H1 (cell line): ENCODE results near the gene TCAP. TPM values are rescaled to one million over a fixed set of nuclear protein-coding genes. Genes with fewer than 3 reads are reported as not detected.

ENCODE experiments used
- CTCF ChIA-PET: fragments of 300-600 bp; sonication (Branson Sonifier 250); formaldehyde crosslinking; loops from one replicate; lab custom pipeline; 2021; ENCODE audit not compliant: partially characterized antibody; lab: Charles Lee
- POLR2A ChIA-PET: fragments of 300-600 bp; sonication (Branson Sonifier 250); formaldehyde crosslinking; loops from one replicate; lab custom pipeline; 2021; ENCODE audit warnings: inconsistent platforms; ENCODE audit not compliant: partially characterized antibody; lab: Charles Lee
- DNase-seq, 2 experiments: peaks; one replicate each; pipeline versions ENCODE4 v3.0.0 to v3.0.0-alpha.2; 2010 to 2022; ENCODE audit warnings: low spot score in 2 of 2, low read depth in 1 of 2, mixed read lengths in 1 of 2
- FAIRE-seq: peaks from 2 replicates; lab custom pipeline; 2011; peaks lifted over from hg19 to GRCh38; lab: Jason Lieb, UNC
- H2AFZ ChIP-seq: 2 replicates; pipeline ENCODE4 v1.8.1; 2012; ENCODE audit warnings: low read length, inconsistent platforms
- H2AK5ac ChIP-seq: 2 replicates; pipeline ENCODE4 v1.6.1; 2013; ENCODE audit warnings: low read depth, low read length
- H2BK120ac ChIP-seq: replicated peaks from 2 replicates; pipeline ENCODE3; 2013; ENCODE audit warnings: low read depth, low read length, inconsistent platforms
- H2BK12ac ChIP-seq: 2 replicates; pipeline ENCODE4 v1.6.1; 2013; ENCODE audit warnings: low read depth, low read length
- H2BK15ac ChIP-seq: 2 replicates; pipeline ENCODE4 v1.6.1; 2013; ENCODE audit warnings: low read length
- H2BK20ac ChIP-seq: 2 replicates; pipeline ENCODE4 v1.6.1; 2013; ENCODE audit warnings: low read length
- H2BK5ac ChIP-seq: 2 replicates; pipeline ENCODE4 v1.6.1; 2013; ENCODE audit warnings: low read depth, low read length
- H3K14ac ChIP-seq: 2 replicates; pipeline ENCODE4 v1.6.1; 2013; ENCODE audit warnings: inconsistent platforms; ENCODE audit not compliant: insufficient read length
- H3K18ac ChIP-seq: 2 replicates; pipeline ENCODE4 v1.6.1; 2013; ENCODE audit warnings: low read length; ENCODE audit errors: extremely low read depth
- H3K23ac ChIP-seq: 2 replicates; pipeline ENCODE4 v1.6.1; 2013; ENCODE audit warnings: inconsistent platforms; ENCODE audit not compliant: insufficient read length
- H3K23me2 ChIP-seq: 2 replicates; pipeline ENCODE4 v1.6.1; 2013; ENCODE audit warnings: low read depth, low read length
- H3K27ac ChIP-seq: 2 replicates; pipeline ENCODE4 v1.6.1; 2011; ENCODE audit warnings: low read depth, low read length, inconsistent platforms
- H3K27me3 ChIP-seq, 4 experiments: replicated peaks in 1 of 4; 1 replicate in 1 of 4; 2 replicates in 3 of 4; pipeline versions ENCODE4 v1.6.1 to v1.8.1; 2011 to 2013; ENCODE audit warnings: low read length in 3 of 4, mild to moderate bottlenecking in 3 of 4, inconsistent platforms in 2 of 4, mixed read lengths in 2 of 4, moderate library complexity in 1 of 4; ENCODE audit not compliant: control insufficient read depth in 3 of 4, insufficient read depth in 3 of 4; ENCODE audit errors: extremely low read depth in 1 of 4
- H3K36me3 ChIP-seq, 4 experiments: 2 replicates each; pipeline versions ENCODE4 v1.6.1 to v1.8.1; 2011 to 2013; ENCODE audit warnings: mild to moderate bottlenecking in 4 of 4, low read length in 3 of 4, moderate library complexity in 2 of 4, control low read depth in 1 of 4, inconsistent platforms in 1 of 4; ENCODE audit not compliant: insufficient read depth in 4 of 4, control insufficient read depth in 2 of 4
- H3K4ac ChIP-seq: replicated peaks from 2 replicates; pipeline ENCODE3; 2013; ENCODE audit warnings: low read length, low read depth, mixed read lengths, inconsistent platforms; ENCODE audit not compliant: insufficient read length
- H3K4me1 ChIP-seq, 4 experiments: replicated peaks in 1 of 4; 1 replicate in 1 of 4; 2 replicates in 3 of 4; pipeline versions ENCODE4 v1.6.1 to v1.8.1; 2011 to 2013; ENCODE audit warnings: low read length in 3 of 4, inconsistent platforms in 2 of 4, mixed read lengths in 1 of 4; ENCODE audit not compliant: insufficient read depth in 4 of 4, control insufficient read depth in 3 of 4
- H3K4me2 ChIP-seq, 2 experiments: 2 replicates each; pipeline versions ENCODE4 v1.6.1 to v1.8.1; 2011 to 2013; ENCODE audit warnings: low read depth in 2 of 2, low read length in 2 of 2, control low read depth in 1 of 2, inconsistent platforms in 1 of 2, mild to moderate bottlenecking in 1 of 2; ENCODE audit not compliant: insufficient read depth in 1 of 2
- H3K4me3 ChIP-seq, 4 experiments: fragments of 200-600, 300-600 bp in 1 of 4; sonication (generic), shearing (Covaris generic), sonication (Bioruptor Twin) in 1 of 4; 2 replicates each; pipeline versions ENCODE4 v1.5.1 to v1.8.1; 2011 to 2016; ENCODE audit warnings: low read length in 4 of 4, low read depth in 3 of 4, control low read depth in 2 of 4, inconsistent platforms in 2 of 4, mild to moderate bottlenecking in 2 of 4, mixed read lengths in 1 of 4, moderate library complexity in 1 of 4; ENCODE audit not compliant: insufficient read depth in 2 of 4; ENCODE audit errors: extremely low read depth in 1 of 4
- H3K56ac ChIP-seq: replicated peaks from 2 replicates; pipeline ENCODE3; 2013; ENCODE audit warnings: low read depth, mild to moderate bottlenecking, mixed read lengths, low read length, inconsistent platforms; ENCODE audit not compliant: insufficient read length
- H3K79me1 ChIP-seq: 2 replicates; pipeline ENCODE4 v1.6.1; 2013; ENCODE audit warnings: low read depth, low read length, control low read depth
- H3K79me2 ChIP-seq, 2 experiments: 2 replicates each; pipeline versions ENCODE4 v1.6.1 to v1.8.1; 2012 to 2013; ENCODE audit warnings: low read length in 2 of 2, mild to moderate bottlenecking in 2 of 2, inconsistent platforms in 1 of 2; ENCODE audit not compliant: insufficient read depth in 2 of 2, control insufficient read depth in 1 of 2
- H3K9ac ChIP-seq, 4 experiments: replicated peaks in 1 of 4; 1 replicate in 1 of 4; 2 replicates in 3 of 4; pipeline versions ENCODE4 v1.6.1 to v1.8.1; 2011 to 2013; ENCODE audit warnings: low read depth in 3 of 4, low read length in 3 of 4, control low read depth in 2 of 4, mild to moderate bottlenecking in 2 of 4, moderate library complexity in 2 of 4, inconsistent platforms in 1 of 4; ENCODE audit errors: extremely low read depth in 1 of 4
- H3K9me3 ChIP-seq, 2 experiments: 2 replicates each; pipeline versions ENCODE4 v1.6.1 to v1.8.1; 2012 to 2013; ENCODE audit warnings: mild to moderate bottlenecking in 2 of 2, moderate library complexity in 2 of 2, control low read depth in 1 of 2, inconsistent platforms in 1 of 2, low read depth in 1 of 2, low read length in 1 of 2, mixed read lengths in 1 of 2; ENCODE audit not compliant: insufficient read depth in 2 of 2
- H4K20me1 ChIP-seq, 2 experiments: replicated peaks in 1 of 2; 2 replicates each; pipeline versions ENCODE3 to v1.8.1; 2011 to 2013; ENCODE audit warnings: inconsistent platforms in 2 of 2, low read length in 2 of 2, mild to moderate bottlenecking in 1 of 2; ENCODE audit not compliant: insufficient read depth in 2 of 2, control insufficient read depth in 1 of 2
- H4K5ac ChIP-seq: 2 replicates; pipeline ENCODE4 v1.6.1; 2013; ENCODE audit warnings: low read length, low read depth, mixed read lengths, inconsistent platforms; ENCODE audit not compliant: insufficient read length
- H4K8ac ChIP-seq: 2 replicates; pipeline ENCODE4 v1.8.0; 2013; ENCODE audit warnings: mild to moderate bottlenecking, moderate library complexity, low read length, inconsistent platforms; ENCODE audit not compliant: insufficient read depth; ENCODE audit errors: extremely low read depth
- H4K91ac ChIP-seq: replicated peaks from 2 replicates; pipeline ENCODE3; 2013; ENCODE audit warnings: low read length, mixed read lengths, inconsistent platforms; ENCODE audit not compliant: insufficient read length
- CEBPB ChIP-seq: IDR thresholded peaks from 2 replicates; pipeline ENCODE4 v1.6.1; 2012; ENCODE audit warnings: low read depth, low read length
- CREB1 ChIP-seq: IDR thresholded peaks from 2 replicates; pipeline ENCODE4 v1.6.1; 2012; ENCODE audit warnings: inconsistent platforms
- HDAC6 ChIP-seq: IDR thresholded peaks from one replicate; pipeline ENCODE4 v1.7.1; 2012; ENCODE audit warnings: low read depth, mild to moderate bottlenecking, inconsistent platforms, low read length, moderate library complexity
- RXRA ChIP-seq: IDR thresholded peaks from 2 replicates; pipeline ENCODE4 v1.6.1; 2011; ENCODE audit warnings: low read depth, mild to moderate bottlenecking, low read length, moderate library complexity; ENCODE audit not compliant: insufficient read depth
- SIN3A ChIP-seq, 2 experiments: IDR thresholded peaks in 1 of 2; conservative IDR thresholded peaks in 1 of 2; 2 replicates each; pipeline ENCODE4 v1.6.1; 2011 to 2012; ENCODE audit warnings: low read length in 2 of 2, improper control_type of control experiment in 1 of 2, low read depth in 1 of 2, mild to moderate bottlenecking in 1 of 2
- TAF7 ChIP-seq: optimal IDR thresholded peaks from 2 replicates; pipeline ENCODE3; 2011; ENCODE audit warnings: low read depth, mild to moderate bottlenecking, inconsistent platforms, low read length, moderate library complexity, borderline replicate concordance
- WGBS, 2 experiments: shearing (Covaris generic) in 1 of 2; methylation state at CpG; one replicate each; pipeline versions ENCODE4 v1.1.6 to v1.1.7; 2013 to 2015; ENCODE audit warnings: low lambda C conversion rate in 2 of 2, mixed read lengths in 2 of 2, inconsistent platforms in 1 of 2, low coverage in 1 of 2, missing lambda C conversion rate in 1 of 2; ENCODE audit not compliant: insufficient replicate concordance in 2 of 2, insufficient coverage in 1 of 2, insufficient read length in 1 of 2; ENCODE audit errors: extremely low coverage in 1 of 2, missing lambda C conversion rate in 1 of 2; 5-methylcytosine and 5-hydroxymethylcytosine counted together
- polyA plus RNA-seq, 7 experiments: library from polyadenylated mRNA; depleted of rRNA in 3 of 7; stranded (reverse) in 5 of 7; unstranded in 2 of 7; fragments of >200 nt in 5 of 7; fragments of 200-250 nt in 2 of 7; gene quantifications; 1 replicate in 5 of 7; 2 replicates in 1 of 7; 4 replicates in 1 of 7; pipeline versions ENCODE4 v1.2.1 to v1.2.3, GENCODE V29; 2011 to 2013; ENCODE audit warnings: missing spikeins in 2 of 7, mixed read lengths in 2 of 7
- total RNA-seq: library from RNA; stranded (reverse); fragmentation: NEBNext Ultra II Directional; extraction: Animal tissue kit (Norgen Biotek cat#: 25700); gene quantifications from 2 replicates; pipeline ENCODE4 v1.2.1, GENCODE V29; 2021

The TCAP gene
- total and polyA plus RNA-seq, 2 of the 8 experiments (the other 6 are each of a cell fraction or from before 2014, with no cell fraction given) = 0.82 to 1.4 TPM

- Histone ChIP-seq H3K79me2 (peaks cover 33 to 86% of the 10 kb centered on the region in 2 experiments), H3K9ac (no peak overlapping the region)
- CTCF ChIA-PET = interaction anchor here (0.8 to 52.4 kb wide), 4 partner anchors 9 to 72 kb away, joined by 3 to 1885 read pairs (median 10); partner anchors contain the start of genes MIEN1, PPP1R1B and STARD3
Observed at GRCh38 chr17:39706383-39706782, 41.2 kb downstream of the TCAP start.

More at GRCh38 chr17:39706383-39706782, 41.2 kb downstream of the TCAP start:
- no peak overlapping the region for H2BK120ac ChIP-seq
- H3K4me1 ChIP-seq = peaks cover 12 to 42% (median 25%) of the 10 kb centered on the region in 4 experiments
- H3K4me3 ChIP-seq = no peak overlapping the region
- peaks cover 22% of the 10 kb centered on the region for H3K79me1 ChIP-seq
- no peaks in the 10 kb centered on the region for H3K9me3 ChIP-seq
- FAIRE-seq = no peak
- H2AFZ ChIP-seq = no peak overlapping the region
- peak overlapping the region; percentile 67; the same call in 1 of the 2 replicates for H2BK5ac ChIP-seq
- H3K23ac ChIP-seq = no peak overlapping the region
- H4K8ac ChIP-seq = no peak overlapping the region; the same call in 1 of the 2 replicates
- H3K23me2 ChIP-seq = peaks cover 4% of the 10 kb centered on the region; the same call in 1 of the 2 replicates
- H3K27ac ChIP-seq = no peak overlapping the region
- no peak overlapping the region for H2BK20ac ChIP-seq
- H2BK15ac ChIP-seq = no peak overlapping the region
- no peak overlapping the region for H3K14ac ChIP-seq
- H3K27me3 ChIP-seq = no peaks in the 10 kb centered on the region
- peaks cover 18 to 48% (median 38%) of the 10 kb centered on the region in 4 experiments for H3K36me3 ChIP-seq
- H4K91ac ChIP-seq = no peak overlapping the region
- WGBS, 2 experiments = 83% methylated on average over 8 of the region's 8 CpGs; no CpG with 5 or more reads in 1 of the 2 experiments
- TF ChIP-seq TAF7 (no peak), CREB1 (no peak), RXRA (no peak), SIN3A (conservative IDR thresholded peaks at IDR 0.05 in 1 of 2, IDR thresholded peaks at IDR 0.05 in 1 of 2; ENCODE audit: low read depth in 1 of 2, low read length in 2 of 2) (no peak), CEBPB (no peak), HDAC6 (no peak)
- H4K20me1 ChIP-seq = peaks cover 29 to 40% of the 10 kb centered on the region in 2 experiments
- POLR2A ChIA-PET = interaction anchor here (1.0 to 38.1 kb wide), 5 partner anchors 9 to 31 kb away, joined by 4 to 708 read pairs (median 23); partner anchors contain the start of genes PGAP3, PNMT and TCAP
- no peak overlapping the region for H3K56ac ChIP-seq
- no peak overlapping the region for H3K18ac ChIP-seq
- no peak for DNase-seq
- no peak overlapping the region for H2AK5ac ChIP-seq
- H3K4ac ChIP-seq = no peak overlapping the region
- no peak overlapping the region for H2BK12ac ChIP-seq
- no peak overlapping the region for H4K5ac ChIP-seq
- H3K4me2 ChIP-seq = no peak overlapping the region
